Measurements from ENCODE around the gene P4HA2. TPM values are rescaled to one million over a fixed set of nuclear protein-coding genes. Genes with fewer than 3 reads are reported as not detected.

The P4HA2 gene
- total RNA-seq, 2 experiments from 2014 or later, result 15.5 to 18.3 TPM

Other genes with a start within 250 kb of the P4HA2 start
- 10 to 100 TPM; 20.9 to 23.4 TPM for gene ACSL6, start 216.2 kb downstream of the P4HA2 start, total RNA-seq
- 10 to 100 TPM; 68.0 to 68.7 TPM for gene IL3, start 167.2 kb downstream of the P4HA2 start, total RNA-seq
- 100 to 1,000 TPM; 397 to 412 TPM for gene CSF2, start 154.1 kb downstream of the P4HA2 start, total RNA-seq
- gene PDLIM4, start 29.8 kb upstream of the P4HA2 start, total RNA-seq, result 1 to 10 TPM; 1.1 to 1.4 TPM
- 1 to 10 TPM; 1.6 to 2.2 TPM for gene SLC22A4, start 66.5 kb upstream of the P4HA2 start, total RNA-seq
- 1 to 10 TPM; 5.2 to 5.7 TPM for gene SLC22A5, start 141.9 kb upstream of the P4HA2 start, total RNA-seq

All from activated CD8-positive, alpha-beta memory T cell treated with anti-CD3 and anti-CD28 coated beads for 36 hours (primary cell).